Esophagus (tissue), 2 donors: ENCODE results near the gene CYB5B. TPM values are rescaled to one million over a fixed set of nuclear protein-coding genes. Genes with fewer than 3 reads are reported as not detected.
"Not testable (repeated sequence)": the region's sequence is repeated elsewhere in the genome, so short reads cannot be mapped to it uniquely, and the experiment has no call there.

Experiments
- H3K27ac ChIP-seq, 2 donors: one replicate each; pipeline ENCODE4 v1.5.1; 2013; ENCODE audit warnings: low read depth in 2 of 2, mild to moderate bottlenecking in 2 of 2, inconsistent platforms in 1 of 2, low read length in 1 of 2, moderate library complexity in 1 of 2
- H3K27me3 ChIP-seq, 2 donors: one replicate each; pipeline ENCODE4 v1.6.1; 2013; ENCODE audit warnings: low read length in 2 of 2, control low read depth in 1 of 2, mild to moderate bottlenecking in 1 of 2; ENCODE audit not compliant: insufficient read depth in 2 of 2, control insufficient read depth in 1 of 2
- H3K36me3 ChIP-seq, 2 donors: one replicate each; pipeline ENCODE4 v1.6.1; 2013; ENCODE audit warnings: low read length in 1 of 2; ENCODE audit not compliant: control insufficient read depth in 2 of 2, insufficient read depth in 2 of 2
- H3K4me1 ChIP-seq, 2 donors: one replicate each; pipeline ENCODE4 v1.6.1; 2013; ENCODE audit warnings: low read length in 1 of 2; ENCODE audit not compliant: control insufficient read depth in 2 of 2, insufficient read depth in 2 of 2
- H3K4me3 ChIP-seq, 2 donors: one replicate each; pipeline ENCODE4 v1.5.1; 2013; ENCODE audit warnings: low read length in 2 of 2, mild to moderate bottlenecking in 2 of 2, low read depth in 1 of 2, moderate library complexity in 1 of 2
- H3K9me3 ChIP-seq, 2 donors: one replicate each; pipeline ENCODE4 v1.6.1; 2013; ENCODE audit warnings: mild to moderate bottlenecking in 2 of 2, low read depth in 1 of 2, low read length in 1 of 2, moderate library complexity in 1 of 2; ENCODE audit not compliant: control insufficient read depth in 2 of 2, insufficient read depth in 1 of 2
- WGBS, 2 donors: extraction: QIAGEN DNeasy Blood & Tissue Kit; methylation state at CpG; one replicate each; pipeline ENCODE4 v1.1.7; 2013; 5-methylcytosine and 5-hydroxymethylcytosine counted together
- polyA plus RNA-seq, 2 donors: library from polyadenylated mRNA; stranded (reverse); fragments of 200-250 nt; gene quantifications; one replicate each; pipeline ENCODE4 v1.2.3, GENCODE V29; 2013
- donor health status: healthy with polysubstance abuse.
- donor health status: Bipolar disorder and iron deficiency.

The CYB5B gene
- polyA plus RNA-seq, 2 donors = 41.1 to 64.9 TPM

DNA sequence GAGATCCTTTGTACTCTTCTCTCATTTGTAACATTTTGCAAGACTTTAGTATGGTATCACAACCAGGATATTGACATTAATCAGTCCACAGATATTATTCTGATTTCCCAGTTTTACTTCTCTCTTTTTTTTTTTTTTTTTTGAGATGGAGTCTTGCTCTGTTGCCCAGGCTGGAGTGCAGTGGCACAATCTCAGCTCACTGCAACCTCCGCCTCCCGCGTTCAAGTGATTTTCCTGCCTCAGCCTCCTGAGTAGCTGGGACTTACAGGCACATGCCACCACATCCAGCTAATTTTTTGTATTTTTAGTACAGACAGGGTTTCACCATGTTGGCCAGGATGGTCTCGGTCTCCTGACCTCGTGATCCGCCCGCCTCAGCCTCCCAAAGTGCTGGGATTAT lies 16.6 kb downstream of the CYB5B start:
- H3K9me3 ChIP-seq, H3K27ac ChIP-seq, H3K36me3 ChIP-seq, H3K4me1 ChIP-seq, H3K27me3 ChIP-seq, H3K4me3 ChIP-seq: not testable (repeated sequence)
- 97 to 98% methylated on average over 7 of the region's 7 CpGs for WGBS, 2 donors

DNA sequence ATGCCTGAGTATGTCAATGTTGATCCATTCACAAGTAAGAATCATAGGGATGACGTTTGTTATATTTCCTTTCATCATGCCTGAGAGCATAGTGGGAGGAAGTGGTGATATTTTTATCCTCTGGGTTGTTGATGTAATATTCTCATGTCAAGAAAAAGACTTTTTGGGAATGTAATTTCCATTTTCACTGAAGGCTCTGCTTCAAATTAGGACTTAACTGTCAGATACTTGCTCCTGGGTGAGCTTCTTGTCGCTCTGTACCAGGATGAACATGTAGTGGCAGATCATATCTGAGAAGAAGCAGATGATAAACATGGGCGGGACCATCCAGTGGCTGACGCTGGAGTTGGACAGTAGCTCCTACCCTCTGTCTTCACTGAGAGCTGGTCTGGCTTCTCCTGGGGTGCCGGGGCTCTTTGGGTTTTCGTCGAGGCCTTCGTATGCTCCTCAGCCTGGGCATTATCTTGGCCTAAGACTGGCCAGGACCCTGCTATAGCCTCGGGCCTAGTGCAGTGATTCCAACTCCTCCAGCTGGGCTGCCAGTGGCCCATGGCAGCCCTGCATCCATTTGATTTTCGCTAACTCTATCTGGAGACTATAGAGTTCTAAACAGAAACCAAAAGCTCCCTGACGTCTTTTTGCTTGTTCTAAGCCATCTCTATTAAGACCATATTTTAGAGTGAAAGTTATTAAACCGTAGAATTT lies 19.7 kb downstream of the CYB5B start:
- Histone ChIP-seq H3K36me3 (no peaks in the 10 kb centered on the region), H3K9me3 (no peaks in the 10 kb centered on the region), H3K4me1 (peaks cover 0 to 4% of the 10 kb centered on the region in 2 donors), H3K27me3 (no peaks in the 10 kb centered on the region), H3K27ac (peak overlapping the region; percentile 92 to 95), H3K4me3 (peak overlapping the region; percentile 27 to 31)
- WGBS, 2 donors = 24 to 43% methylated on average over 12 of the region's 12 CpGs

DNA sequence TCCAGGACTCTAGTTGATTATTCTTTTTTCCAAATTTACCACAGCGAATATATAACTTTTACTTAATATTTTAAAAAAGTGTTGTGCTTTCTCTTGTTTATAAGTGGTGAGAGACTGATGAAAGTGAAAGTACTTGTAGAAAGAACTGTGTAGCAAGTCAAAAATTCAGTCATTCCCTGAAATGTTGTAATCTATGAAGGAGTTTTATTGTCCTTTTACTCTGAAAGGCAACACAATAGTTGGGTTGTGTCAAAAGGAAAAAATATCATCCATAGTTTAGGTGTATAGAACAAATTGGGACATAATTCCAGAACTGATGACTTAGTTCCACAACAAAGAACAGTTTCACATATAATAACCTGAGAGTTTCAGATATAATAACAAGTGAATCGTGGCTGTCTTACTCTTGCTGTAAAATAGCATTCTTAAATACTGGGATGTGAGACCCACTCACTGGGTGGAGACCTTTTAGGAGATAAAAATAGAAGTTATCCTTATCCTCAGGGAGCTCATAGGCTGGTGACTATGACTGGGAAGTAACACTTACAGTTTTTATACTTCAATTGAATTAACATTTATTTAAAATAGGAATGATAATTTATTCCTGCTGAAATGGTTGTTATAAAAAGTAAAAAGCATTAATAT lies 20.6 kb downstream of the CYB5B start:
- H3K27ac ChIP-seq = no peak overlapping the region

DNA sequence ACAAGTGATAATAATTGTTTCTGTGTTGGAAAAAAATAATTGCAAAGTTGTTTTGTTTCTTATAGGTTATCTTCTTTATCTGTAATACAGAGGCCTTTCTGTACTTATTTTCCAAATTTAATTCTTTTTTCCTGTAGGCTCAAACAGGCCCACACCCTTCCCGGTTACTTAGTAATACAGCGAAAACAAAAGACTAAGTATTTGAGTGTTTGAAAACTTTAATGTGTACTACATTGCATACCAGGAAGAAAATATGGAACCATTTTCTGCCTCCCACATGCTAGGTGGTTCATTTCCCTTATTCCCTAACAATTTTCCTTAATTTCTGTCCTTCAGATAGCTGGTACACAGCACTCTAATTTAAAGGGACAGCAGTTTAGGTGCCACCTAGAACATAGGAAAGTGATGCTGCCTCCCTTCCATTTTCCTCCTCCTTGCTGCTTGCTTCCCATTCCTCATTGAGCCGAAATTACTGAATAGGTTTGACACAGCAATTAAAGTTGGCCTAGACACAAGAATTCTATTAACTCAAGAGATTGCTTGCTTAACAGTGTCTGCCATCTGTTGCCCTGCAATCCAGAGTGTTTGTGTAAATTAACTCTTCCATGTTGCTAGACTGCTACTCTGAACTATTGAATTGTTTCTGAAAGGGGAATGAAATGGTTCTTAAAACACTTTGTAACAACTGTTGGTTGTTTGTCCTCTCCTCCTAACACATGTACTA lies 24.2 kb downstream of the CYB5B start:
- Histone ChIP-seq H3K4me1 (peaks cover 0 to 4% of the 10 kb centered on the region in 2 donors), H3K4me3 (no peak overlapping the region), H3K27me3 (no peaks in the 10 kb centered on the region), H3K27ac (peak overlapping the region; percentile 42 to 59), H3K9me3 (no peaks in the 10 kb centered on the region), H3K36me3 (peaks cover 0 to 3% of the 10 kb centered on the region in 2 donors)
- 39 to 45% methylated on average over 3 of the region's 3 CpGs for WGBS, 2 donors

More for the DNA sequence above, 20.6 kb downstream of the CYB5B start:
- Histone ChIP-seq H3K27me3 (no peaks in the 10 kb centered on the region), H3K36me3 (no peaks in the 10 kb centered on the region), H3K9me3 (no peaks in the 10 kb centered on the region), H3K4me3 (no peak overlapping the region), H3K4me1 (peaks cover 0 to 4% of the 10 kb centered on the region in 2 donors)
- WGBS, 2 donors = 19 to 47% methylated on average over 2 of the region's 2 CpGs

DNA sequence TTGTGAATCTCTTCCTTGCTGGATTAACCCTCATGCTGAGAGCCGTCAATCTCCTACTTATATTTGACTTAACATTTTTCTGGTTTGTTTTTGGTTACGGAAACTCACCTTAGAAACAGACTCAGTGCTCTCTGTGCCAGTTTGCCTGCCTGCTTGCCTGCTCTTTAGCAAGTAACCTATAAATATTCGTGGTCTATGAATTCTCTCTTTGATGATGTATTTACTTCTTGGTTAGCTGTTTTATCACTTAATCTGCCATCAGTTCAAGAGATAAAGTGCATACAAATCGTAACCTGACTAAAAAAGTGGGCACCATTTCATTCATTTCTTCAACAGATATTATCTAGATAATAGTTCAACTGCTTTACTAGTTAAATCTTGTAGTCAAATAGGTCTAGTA lies 26.7 kb downstream of the CYB5B start:
- no peaks in the 10 kb centered on the region for H3K9me3 ChIP-seq
- whole genome bisulfite sequencing, 2 donors = 80 to 83% methylated on average over 4 of the region's 4 CpGs
- peaks cover 0 to 3% of the 10 kb centered on the region in 2 donors for H3K36me3 ChIP-seq
- H3K27me3 ChIP-seq = no peaks in the 10 kb centered on the region
- no peaks in the 10 kb centered on the region for H3K4me1 ChIP-seq
- no peak overlapping the region for H3K27ac ChIP-seq
- H3K4me3 ChIP-seq = no peak overlapping the region

DNA sequence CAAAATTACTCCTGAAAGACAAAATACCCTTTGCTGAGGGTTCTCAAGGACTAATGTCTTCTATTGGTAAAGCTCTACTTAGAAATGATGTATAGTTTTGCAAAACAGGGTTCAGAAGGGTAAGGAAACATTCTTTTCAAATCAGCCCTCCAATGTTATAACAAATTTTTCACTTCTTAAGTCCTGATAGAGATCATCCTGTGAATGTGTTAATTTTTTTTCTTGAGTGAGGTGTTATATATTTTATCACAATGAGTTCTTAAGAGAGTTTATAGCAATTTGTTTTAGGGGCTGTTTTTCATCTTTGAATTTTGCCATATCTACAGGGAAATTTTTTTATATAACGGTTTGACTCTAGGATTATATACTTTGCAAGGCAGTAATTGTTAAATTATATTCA lies 29.5 kb downstream of the CYB5B start:
- Histone ChIP-seq H3K36me3 (peaks cover 0 to 3% of the 10 kb centered on the region in 2 donors), H3K4me1 (no peaks in the 10 kb centered on the region), H3K9me3 (no peaks in the 10 kb centered on the region), H3K27me3 (no peaks in the 10 kb centered on the region), H3K4me3 (no peak overlapping the region), H3K27ac (no peak overlapping the region)
- WGBS, 2 donors = 80 to 91% methylated on average over 1 of the region's 1 CpG

DNA sequence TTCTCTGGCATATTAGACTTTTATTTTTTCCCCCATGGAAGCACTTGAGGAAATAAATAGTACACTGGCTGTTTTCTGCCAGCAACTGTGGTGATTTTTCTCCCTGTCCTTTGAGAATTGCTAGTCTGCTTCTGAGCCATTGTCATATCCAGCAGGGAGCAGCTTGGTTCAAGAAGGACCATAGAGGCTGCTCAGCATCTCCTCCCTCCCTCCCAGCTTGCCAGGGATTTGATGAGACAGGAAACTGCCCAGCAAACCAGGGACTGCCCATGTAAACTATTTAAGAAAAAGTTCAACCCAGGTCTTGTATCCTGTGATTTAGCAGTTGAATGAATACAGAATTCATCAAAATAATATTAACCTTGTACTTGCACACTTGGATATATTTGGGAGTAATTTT lies 39.5 kb downstream of the CYB5B start:
- no peaks in the 10 kb centered on the region for H3K4me1 ChIP-seq
- no peaks in the 10 kb centered on the region for H3K9me3 ChIP-seq
- H3K27ac ChIP-seq = no peak overlapping the region
- no peaks in the 10 kb centered on the region for H3K36me3 ChIP-seq
- no peak overlapping the region for H3K4me3 ChIP-seq
- H3K27me3 ChIP-seq = no peaks in the 10 kb centered on the region

DNA sequence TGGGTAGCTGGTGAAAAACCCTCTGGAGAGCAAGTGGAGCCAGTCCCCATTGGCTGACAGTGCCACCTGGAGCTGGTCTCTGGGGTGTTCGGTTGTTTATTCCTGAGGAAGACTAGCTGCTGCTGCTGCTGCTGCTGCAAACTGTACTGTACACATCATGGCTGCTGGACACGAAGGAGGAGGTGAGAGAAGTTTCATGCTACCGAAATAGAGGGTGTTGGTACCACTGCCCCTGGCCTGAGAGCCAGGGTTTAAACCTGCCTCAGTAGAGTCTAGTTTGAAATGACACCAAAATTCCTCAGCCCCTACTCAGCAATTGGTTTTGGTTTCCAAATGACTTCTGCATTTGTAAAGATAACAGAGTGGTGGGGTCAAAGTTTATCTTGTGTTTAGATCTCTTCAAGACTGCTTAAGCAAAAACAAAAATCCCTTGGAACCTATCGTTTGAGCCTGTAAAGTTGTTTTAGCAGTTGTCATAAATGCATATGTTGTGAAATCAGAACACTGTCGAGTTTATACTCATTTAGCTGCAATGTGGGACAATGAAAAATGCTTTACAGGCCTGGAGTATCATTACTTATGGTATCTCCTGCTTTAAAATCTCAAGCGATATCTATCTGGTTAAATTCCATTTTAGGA lies 40.8 kb downstream of the CYB5B start:
- no peak overlapping the region for H3K4me3 ChIP-seq
- H3K4me1 ChIP-seq = no peaks in the 10 kb centered on the region
- H3K9me3 ChIP-seq = no peaks in the 10 kb centered on the region
- WGBS, 2 donors = 40% methylated on average over 6 of the region's 6 CpGs
- H3K36me3 ChIP-seq = no peaks in the 10 kb centered on the region
- H3K27me3 ChIP-seq = no peaks in the 10 kb centered on the region
- peak overlapping the region in 1 of 2 donors; percentile 7 for H3K27ac ChIP-seq

DNA sequence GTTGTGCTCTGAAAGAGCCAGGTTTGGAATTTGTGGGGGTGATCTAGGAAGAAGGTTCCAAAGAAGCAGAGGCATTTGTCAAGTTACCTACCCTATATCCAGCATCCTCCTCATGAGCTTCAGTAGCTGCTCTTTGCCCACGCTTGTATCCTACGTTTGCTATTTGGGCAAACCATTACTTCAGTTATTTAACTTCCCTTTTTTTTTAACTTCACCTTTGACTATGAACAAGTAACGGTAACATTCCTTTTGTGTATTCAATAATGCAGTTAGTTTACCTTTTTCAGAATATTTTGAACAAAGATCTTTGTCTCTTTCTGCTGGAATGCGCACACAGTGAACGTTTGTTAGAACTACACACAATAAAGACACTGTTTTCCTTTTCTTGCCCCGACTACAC lies 41.5 kb downstream of the CYB5B start:
- 62 to 72% methylated on average over 6 of the region's 6 CpGs for WGBS, 2 donors
- no peak overlapping the region for H3K27ac ChIP-seq
- no peak overlapping the region for H3K4me3 ChIP-seq

More for the DNA sequence above, 41.5 kb downstream of the CYB5B start:
- Histone ChIP-seq H3K9me3 (no peaks in the 10 kb centered on the region), H3K27me3 (no peaks in the 10 kb centered on the region), H3K4me1 (no peaks in the 10 kb centered on the region), H3K36me3 (no peaks in the 10 kb centered on the region)
